CMK (cell line): ENCODE data around the gene EXD3.
"Not testable (repeated sequence)": the region's sequence is repeated elsewhere in the genome, so short reads cannot be mapped to it uniquely, and the experiment has no call there.

Source experiments
- DNase-seq: peaks from one replicate; pipeline ENCODE4 v3.0.0-alpha.2; 2010; ENCODE audit warnings: low read depth

Gene EXD3

DNA sequence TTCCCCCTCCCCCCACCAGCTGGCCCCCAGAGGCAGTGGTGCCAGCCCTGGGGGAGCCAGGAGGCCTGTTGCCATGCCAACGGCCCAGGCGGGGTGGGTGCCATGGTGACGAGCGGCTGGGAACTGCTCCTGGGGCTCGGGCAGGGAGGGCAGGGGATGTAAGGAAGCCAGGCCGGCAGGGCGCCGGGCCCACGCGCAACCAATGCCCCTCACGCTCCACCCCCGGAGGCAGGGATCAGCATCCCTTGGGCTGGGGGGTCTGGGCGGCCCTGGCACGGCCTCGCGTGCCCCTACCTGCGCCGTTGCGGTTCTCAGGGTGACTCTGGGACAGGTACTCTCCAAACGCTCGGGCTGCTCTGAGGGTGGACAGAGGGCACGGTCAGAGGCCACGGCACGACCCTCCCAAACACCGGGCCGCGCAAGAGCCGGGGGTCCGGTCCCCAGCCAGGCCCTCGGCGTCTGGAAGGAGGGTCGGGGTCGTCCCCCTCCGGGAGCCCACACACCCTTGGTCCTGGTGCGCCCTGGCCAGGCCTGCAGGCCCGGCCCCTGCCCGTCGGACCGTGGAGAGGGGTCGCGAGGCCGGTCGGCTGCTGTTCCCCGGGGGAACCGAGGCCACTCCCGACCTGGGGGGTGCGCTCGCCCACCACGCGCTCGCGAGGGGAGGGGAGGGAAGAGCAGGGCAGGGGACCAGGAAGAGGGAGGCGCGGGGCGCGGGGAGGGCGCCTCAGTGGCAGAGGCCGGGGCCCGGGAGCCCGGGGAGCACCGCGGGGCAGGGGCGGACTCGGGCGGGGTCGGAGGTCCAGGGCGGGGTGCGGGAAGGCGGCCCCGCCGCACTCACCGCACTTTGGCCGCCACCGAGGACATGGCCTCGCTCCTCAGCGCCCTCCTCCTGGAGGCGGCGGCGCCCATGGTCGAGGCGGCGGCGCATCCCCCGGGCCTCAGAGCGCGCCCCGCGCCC lies 35.5 kb upstream of the EXD3 start:
- peak; percentile 53 for DNase-seq

DNA sequence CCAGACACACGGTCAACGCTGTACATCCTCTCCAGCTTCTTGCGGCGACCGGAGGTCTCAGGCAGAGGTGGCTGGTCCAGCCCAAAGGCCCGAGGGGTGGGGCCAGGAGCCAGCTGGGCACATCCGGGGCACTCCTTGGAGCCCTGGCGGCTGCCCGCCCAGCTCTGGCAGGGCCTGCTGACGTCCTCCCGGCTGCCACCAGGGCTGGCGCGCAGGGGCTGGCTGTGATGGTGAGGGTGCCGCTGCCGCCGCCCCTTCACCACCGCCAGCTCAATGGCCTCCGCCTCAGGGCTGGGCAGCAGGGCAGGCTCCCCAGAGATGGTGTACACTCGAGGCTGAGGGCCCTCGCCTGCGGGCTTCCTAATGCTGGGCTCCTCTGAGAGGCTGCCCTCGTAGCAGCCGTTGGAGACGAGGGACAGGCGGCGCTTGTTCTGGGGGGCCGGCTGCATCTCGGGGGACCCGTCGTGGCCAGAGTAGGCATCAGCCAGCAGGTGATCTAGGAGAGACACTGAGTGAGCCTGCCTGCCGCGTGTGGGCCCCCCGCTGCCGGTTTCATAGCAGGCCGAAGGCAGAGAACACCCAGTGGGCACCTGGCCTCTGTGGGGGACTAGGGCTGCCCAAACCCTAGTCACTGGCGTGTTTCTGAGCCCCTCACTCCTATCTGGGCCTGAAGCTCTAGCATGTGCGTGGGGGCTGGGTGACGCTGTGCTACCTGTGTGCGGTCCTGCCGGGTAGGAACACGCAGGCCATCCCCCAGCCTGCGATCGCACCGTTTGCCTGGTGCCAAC lies 34.6 kb upstream of the EXD3 start:
- DNase-seq = no peak

DNA sequence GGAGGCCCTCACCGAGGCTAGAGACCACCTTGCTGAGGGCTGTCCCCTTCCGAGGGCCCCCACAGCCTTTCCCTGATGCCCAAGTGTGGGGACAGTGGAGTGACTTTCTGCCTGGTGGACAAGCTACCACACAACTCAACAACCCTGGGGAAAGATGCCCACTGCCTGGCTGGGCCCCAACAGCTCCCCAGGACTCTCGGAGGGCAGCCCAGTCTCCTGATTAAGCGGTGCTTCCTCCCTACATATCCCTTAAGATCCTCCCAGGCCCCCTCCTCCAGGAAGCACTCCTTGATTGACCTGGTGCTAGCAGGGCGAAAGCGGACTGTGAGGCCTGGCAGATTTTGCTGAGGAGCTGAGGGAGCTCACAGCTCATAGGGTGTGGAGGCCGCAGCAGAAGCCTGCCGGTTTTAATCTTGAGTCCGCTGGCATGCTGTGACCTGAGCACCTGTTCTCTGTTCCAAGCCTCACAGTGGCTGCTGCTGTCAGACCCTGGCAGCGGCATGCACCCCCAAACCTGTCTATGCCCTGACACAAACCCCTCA lies 34.0 kb upstream of the EXD3 start:
- no peak for DNase-seq

DNA sequence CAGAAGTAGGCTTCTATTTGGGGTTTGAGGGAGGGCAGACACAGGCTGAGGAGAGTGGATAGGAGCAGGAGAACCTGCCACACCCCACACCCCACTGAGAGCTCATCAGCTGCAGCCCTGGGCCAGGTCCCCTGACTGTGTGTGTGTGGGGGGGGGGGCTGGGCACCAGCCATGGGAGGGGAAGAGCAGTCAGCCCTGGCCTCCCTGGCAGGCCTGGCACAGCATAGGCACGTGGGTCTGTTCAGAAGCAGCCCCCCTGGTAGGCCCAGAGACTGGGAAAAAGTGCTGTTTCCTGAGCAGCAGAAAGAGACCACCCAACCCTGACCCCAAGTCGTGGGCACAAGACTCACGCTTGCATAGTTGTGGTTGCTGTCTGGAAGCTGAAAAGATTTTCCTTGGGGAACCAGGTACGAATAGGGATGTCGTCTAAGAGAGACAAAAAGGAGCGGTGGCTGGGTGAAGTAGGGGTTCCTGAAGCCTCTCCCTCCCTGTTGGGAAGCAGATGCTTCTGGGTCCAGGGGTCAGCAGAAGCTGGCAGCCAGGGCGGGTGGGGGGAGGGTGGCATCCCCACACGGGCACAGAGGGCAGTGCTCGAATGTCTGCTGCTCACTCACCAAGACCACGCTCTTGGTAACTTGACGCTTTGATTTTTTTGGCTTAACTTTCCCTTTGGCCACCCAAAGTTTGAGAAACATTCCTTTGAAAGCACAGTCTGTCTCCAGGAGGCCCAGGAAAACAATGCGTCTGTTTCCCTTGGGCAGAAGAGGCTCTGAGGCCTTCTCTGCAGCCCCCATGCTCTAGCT lies 33.3 kb upstream of the EXD3 start:
- no peak for DNase-seq

DNA sequence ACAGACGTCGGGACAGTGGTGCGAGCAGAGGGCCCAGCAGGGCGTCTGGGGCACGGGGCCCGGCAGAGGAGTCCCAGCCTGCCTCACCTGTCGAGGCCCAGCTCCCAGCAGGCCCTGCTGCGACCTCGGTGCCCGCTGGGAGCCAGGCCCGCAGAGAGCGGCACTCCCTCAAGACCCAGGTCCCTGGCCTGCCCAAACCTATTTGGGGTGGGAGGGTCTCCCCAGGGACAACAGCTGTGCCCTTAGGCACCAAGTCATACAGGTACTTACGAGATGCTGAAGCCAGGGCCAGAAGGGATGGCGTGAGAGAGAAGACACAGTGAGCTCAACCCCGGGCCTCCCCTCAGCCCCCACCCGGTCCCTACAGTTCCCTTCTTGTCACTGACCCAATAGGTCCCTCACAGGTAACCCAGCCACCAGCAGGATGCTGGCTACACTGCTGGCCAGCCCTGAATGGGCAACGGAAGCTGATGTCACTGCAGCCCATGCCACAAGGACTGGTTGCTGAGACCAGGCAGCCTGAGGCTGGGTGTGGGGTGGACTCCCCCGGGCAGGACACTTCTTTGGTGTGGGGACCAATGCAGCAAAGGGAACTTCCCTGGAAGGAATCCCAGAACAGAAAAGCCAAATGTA lies 32.5 kb upstream of the EXD3 start:
- DNase-seq = no peak

DNA sequence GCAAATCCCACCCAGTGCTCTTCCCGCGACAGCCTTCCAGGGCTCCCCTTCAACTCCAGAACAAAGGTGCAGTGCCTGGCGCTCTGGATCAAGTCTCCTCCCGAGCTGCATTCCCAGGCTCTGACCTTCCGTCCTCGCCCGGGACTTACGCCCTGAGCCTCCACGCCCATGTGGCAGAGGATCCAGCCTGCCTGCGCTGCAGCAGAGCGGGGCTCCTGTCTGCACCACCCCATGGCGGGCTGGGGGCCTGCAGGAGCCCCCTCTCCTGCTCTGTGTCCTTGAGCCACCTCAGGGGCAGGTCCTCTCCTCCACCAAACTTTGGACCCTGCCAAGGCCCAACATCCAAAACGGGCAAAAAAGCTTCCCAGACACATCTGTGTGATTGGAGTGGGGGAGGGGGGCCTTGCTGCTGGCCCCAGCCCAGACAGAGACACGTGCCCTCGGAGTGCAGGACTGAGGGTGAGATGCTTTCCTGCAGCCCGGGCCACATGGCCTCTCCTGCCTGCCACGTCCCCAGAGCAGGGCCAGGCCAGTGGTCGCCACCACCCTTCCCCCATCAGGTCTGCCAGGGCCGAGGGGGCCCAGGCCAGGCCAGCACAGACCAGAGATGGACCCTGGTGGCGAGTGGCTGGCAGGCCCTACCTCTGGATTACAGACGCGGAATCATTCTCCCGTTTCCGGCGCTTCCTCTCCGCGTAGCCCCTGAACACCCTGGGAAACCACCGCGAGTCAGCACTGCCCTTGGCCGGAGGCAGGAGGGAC lies 31.8 kb upstream of the EXD3 start:
- no peak for DNase-seq

DNA sequence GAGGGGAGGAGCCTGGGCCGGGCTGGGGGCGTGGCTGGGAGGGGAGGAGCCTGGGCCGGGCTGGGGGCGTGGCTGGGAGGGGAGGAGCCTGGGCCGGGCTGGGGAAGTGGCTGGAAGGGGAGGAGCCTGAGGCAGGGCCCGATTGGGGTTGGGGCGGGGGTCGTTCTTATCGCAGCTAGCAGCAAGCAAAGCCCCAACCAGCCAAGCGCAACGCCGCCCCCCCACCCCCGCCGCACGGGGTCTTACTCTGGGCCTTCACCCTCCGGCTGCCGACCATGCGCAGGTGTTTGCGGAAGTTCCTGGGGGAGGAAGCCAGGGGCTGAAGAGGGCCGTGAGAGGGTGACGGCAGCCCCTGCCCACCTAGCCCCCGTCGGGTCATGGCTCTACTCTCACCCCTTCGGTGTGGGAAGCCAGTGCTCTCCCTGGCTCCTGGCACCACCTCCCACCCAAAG lies 31.2 kb upstream of the EXD3 start:
- peak; percentile 75 for DNase-seq

DNA sequence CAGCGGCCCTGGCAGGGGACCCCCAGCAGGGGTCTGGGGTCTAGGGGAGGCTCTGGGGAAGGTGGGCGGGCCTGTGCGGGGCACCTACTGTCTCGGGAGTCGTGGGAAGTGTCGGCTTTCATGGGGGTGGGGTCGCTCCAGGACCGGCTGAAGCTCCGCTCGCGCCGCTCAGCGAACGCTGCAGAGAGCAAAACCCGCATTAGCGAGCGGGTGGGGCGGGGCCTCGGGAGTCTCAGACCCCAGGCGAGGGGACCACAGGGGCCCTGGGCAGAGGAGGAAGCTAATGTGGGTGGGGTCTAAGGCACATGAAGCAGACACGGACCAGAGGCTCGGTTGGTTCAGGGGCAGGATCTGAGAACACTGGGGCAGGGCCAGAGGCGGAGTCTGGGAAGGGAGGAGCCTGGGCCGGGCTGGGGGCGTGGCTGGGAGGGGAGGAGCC lies 30.7 kb upstream of the EXD3 start:
- peak; percentile 95 for DNase-seq

DNA sequence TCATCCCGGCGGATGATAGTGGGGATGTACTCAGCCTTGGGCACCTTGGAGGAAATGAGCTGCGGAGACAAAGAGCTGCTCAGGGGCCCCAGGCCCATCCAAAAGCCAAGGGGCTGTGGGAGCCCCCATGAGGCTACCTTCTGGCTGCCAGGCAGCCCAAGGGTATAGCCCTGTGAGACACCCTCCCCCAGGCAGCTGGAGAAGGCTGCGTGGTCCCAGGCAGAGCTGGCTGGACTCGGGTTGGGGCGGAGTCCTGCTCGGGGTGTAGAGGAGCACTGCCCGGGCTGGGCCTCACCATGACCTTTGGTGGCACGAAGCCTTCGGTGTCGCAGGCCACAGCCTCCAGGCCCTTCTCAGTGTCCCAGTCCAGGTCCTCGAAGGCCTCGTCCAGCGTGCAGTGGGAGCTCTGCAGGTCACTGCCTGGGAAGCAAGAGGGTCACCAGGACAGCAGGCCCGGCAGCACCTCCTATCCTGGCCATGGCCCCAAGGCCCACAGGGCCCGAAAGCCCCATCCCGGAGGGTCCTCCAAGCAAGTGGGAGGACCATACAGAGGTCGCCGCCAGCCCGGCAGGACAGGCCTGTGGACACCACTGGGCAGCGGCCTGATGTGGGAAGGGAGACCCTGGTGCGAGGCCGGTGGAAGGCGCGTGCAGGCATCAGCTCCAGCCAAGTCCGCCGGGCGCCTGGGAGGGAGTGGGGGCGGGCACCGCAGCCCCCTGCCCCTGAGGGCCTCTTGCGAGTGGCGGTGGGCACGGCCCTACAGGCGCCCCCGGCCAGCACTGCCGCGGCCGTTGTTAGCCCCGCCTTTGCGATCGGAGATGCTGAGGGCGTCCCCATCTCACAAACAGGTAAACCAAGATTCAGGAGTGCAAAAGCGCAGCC lies 30.0 kb upstream of the EXD3 start:
- no peak for DNase-seq

DNA sequence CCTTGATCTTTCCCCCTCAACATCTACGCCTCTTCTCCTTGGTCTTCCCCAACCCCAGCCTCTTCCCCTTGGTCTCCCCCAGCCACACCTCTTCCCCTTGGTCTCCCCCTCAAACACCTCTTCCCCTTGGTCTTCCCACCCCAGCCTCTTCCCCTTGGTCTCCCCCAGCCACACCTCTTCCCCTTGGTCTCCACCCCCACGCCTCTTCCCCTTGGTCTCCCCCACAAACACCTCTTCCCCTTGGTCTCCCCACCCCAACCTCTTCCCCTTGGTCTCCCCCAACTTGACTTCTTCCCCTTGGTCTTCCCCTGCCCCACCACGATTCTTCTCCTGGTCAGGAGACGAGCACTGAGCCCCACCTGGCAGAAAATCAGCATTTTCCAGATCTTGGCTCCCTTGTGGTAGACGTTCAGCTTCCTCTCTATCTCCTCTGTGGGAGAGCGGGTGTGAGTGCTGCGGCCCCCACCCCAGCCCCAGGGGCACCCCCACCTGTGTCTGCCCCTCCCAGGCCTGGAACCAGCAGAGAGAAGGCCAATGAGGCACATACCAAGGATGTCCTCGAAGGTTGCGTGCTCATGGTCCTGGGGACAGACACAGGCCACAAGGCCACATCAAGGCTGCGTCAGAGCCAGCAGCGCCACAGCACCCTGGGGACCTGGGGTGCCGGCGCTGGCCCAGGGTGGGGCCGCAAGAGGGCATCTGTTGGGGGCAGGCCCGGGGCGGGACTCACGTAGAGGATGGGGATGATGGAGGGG lies 29.2 kb upstream of the EXD3 start:
- peak; percentile 97 for DNase-seq

DNA sequence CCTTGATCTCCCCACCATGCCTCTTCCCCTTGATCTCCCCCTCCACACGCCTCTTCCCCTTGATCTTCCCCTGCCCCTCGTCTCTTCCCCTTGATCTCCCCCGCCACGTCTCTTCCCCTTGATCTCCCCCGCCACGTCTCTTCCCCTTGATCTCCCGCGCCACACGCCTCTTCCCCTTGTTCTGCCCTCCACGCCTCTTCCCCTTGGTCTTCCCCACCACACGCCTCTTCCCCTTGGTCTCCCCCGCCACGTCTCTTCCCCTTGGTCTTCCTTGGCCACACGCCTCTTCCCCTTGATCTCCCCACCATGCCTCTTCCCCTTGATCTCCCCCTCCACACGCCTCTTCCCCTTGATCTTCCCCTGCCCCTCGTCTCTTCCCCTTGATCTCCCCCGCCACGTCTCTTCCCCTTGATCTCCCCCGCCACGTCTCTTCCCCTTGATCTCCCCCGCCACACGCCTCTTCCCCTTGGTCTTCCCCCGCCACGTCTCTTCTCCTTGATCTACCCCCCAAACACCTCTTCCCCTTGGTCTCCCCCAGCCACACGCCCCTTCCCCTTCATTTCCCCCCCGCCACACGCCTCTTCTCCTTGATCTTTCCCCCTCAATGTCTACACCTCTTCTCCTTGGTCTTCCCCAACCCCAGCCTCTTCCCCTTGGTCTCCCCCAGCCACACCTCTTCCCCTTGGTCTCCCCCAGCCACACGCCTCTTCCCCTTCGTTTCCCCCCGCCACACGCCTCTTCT lies 28.5 kb upstream of the EXD3 start:
- DNase-seq = not testable (repeated sequence)

DNA sequence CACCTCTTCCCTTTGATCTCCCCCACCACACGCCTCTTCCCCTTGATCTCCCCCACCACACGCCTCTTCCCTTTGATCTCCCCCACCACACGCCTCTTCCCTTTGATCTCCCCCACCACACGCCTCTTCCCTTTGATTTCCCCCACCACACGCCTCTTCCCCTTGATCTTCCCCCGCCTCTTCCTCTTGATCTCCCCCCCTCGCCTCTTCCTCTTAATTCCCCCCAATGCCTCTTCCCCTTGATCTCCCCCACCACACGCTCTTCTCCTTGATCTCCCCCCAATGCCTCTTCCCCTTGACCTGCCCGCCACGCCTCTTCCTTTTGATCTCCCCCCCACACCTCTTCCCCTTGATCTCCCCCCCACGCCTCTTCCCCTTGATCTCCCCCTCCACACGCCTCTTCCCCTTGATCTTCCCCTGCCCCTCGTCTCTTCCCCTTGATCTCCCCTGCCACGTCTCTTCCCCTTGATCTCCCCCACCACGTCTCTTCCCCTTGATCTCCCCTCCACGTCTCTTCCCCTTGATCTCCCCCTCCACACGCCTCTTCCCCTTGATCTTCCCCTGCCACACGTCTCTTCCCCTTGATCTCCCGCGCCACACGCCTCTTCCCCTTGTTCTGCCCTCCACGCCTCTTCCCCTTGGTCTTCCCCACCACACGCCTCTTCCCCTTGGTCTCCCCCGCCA lies 27.7 kb upstream of the EXD3 start:
- DNase-seq = peak; percentile 93

DNA sequence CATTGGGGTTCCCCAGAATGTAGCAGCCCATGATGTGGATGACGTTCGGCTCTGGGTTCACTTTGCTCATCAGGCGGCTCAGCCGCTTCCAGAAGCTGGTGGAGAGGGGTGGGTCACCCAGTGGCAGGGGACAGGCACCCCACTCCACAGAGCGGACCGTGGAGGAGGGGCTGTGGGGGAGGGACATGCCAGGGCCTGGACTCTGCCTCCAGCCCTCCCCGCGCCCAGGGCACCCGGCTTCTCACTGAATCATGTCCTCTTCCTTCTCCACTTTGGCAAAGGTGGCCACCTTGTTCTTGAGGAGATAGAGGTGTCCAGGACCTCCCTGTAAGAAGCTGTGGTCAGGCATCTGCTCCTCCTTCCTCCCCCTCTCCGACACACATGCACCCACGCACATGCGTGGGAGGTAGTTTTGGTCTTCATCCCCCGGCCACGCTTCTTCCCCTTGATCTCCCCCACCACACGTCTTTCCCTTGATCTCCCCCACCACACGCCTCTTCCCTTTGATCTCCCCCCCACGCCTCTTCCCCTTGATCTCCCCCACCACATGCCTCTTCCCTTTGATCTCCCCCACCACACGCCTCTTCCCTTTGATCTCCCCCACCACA lies 27.1 kb upstream of the EXD3 start:
- DNase-seq = peak; percentile 99

DNA sequence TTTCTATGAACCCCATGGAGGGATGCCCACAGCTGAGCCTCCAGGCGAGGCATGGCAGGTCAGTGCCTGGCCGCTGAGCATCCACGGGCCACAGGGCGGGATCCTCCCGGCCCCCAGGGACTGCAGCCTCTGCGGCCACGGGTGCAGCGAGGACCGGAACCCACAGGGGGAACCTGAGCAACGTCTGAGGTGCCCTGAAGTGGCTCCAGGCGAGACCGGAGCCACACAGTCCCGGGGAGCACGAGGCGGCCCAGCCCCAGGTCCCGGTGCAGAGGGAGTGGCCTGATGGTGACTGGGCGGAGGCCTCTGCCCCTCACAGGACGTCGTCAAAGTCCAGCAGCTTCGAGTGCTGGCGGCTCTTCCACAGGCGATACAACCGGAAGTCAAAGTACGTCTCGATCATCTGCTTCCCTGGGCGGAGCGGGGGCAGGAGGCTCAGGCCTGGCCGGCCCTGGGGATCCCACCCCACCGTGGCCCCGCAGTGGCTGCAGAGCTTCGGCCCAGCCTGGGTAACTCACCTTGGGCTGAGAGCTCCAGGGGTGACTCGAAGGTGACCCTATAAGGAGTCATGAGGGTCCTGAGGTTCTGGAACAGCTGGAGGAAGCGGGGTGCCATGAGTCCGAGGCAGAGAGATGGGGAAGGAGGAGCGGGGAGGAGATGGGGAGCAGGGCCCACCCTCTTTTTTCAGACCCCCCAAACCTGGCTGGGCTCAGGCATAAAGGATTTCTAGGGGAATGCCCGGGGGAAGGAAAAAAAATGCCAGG lies 26.3 kb upstream of the EXD3 start:
- DNase-seq = no peak

DNA sequence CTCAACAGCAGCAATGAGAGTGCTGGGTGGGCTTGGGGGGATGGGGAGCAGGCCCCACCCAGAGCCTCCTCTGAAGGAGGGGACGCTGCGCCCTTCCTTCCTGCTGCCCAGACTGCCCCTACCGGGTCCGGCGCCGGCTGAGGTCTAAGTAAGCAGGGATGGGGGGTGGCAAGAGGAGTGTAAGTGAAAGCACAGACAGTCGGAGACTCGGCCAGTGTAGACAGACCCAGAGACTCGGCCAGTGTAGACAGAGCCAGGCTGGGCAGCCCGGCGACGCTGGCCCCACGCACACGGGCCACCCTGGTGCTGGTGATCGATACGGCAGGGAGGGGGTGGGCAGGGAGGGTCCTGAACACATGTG lies 25.6 kb upstream of the EXD3 start:
- DNase-seq = no peak
